ENCODE results near the gene NRG3. TPM values are rescaled to one million over a fixed set of nuclear protein-coding genes. Genes with fewer than 3 reads are reported as not detected.

The NRG3 gene
- total RNA-seq, 1 donor from 2014 or later, result not detected

DNA sequence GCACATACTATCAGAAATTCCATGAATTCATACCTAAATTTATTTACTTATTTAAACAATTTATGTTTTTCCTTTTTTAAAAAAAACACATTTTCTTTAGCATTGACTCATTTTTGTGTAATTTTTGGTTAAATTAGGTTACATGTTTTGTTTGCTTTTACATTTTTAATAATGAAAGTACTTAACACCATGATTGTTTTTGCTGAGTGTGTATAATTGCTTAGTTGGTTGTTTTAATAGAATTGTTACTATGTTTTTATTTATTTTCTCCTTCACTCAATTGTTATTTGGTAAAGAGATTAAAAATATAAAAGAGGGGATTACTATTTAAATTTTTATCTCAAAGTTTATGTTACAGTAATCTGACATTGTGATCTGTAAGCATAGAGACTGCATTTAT is 508.4 kb downstream of the NRG3 start:
- DNase-seq (ENCODE audit: low spot score), result no peak
- H3K27me3 Mint-ChIP-seq (ENCODE audit: low read depth), result no peaks in the 10 kb centered on the region
- no peaks in the 10 kb centered on the region for H3K9me3 Mint-ChIP-seq (ENCODE audit: low read depth)
- no peak overlapping the region for H3K27ac Mint-ChIP-seq (ENCODE audit: unreplicated experiment)
- H3K36me3 Mint-ChIP-seq (ENCODE audit: low read depth), result no peaks in the 10 kb centered on the region
- TF ChIP-seq, protein P1, sequence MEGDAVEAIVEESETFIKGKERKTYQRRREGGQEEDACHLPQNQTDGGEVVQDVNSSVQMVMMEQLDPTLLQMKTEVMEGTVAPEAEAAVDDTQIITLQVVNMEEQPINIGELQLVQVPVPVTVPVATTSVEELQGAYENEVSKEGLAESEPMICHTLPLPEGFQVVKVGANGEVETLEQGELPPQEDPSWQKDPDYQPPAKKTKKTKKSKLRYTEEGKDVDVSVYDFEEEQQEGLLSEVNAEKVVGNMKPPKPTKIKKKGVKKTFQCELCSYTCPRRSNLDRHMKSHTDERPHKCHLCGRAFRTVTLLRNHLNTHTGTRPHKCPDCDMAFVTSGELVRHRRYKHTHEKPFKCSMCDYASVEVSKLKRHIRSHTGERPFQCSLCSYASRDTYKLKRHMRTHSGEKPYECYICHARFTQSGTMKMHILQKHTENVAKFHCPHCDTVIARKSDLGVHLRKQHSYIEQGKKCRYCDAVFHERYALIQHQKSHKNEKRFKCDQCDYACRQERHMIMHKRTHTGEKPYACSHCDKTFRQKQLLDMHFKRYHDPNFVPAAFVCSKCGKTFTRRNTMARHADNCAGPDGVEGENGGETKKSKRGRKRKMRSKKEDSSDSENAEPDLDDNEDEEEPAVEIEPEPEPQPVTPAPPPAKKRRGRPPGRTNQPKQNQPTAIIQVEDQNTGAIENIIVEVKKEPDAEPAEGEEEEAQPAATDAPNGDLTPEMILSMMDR (IDR thresholded peaks at IDR 0.05), result no peak
- no peak overlapping the region for H3K4me3 Mint-ChIP-seq (ENCODE audit: unreplicated experiment)
- no peaks in the 10 kb centered on the region for H3K4me1 Mint-ChIP-seq (ENCODE audit: low read depth)

DNA sequence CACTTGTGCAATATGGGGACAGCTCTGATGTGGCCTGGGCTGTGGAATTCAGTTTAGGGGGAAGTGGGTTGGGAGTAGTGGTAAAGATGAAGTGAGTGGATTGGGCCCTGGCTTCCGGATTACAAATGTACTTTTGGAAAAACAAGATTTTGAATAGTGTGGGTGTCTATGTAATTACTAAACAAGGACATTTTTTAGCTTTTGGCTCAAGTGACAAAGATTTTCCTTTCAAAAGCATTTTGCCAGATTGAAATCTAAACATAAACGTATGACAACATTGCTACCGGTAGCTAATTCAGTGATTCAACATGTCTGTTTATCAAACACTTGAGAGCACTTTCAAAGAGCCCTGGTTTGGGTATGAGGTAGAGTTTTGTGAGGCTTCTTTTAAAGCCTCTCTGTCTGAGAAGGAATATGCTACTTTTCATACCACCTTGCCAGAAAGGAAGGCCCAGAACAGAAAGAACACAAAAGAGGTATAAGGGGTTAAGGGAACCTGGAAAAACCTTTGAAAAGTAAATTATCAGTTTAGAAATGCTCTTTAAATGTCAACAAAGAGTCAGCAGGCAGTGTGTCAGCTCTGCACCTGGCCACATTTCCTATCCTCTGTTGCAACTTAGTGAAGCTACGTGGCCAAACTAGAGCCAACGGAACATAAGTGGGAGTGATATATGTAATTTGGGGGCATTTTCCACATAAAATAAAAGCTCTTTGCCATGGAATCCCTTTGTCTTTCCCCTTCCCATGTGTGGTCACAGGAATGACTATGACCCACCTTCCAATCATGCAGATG is 516.1 kb downstream of the NRG3 start:
- no peaks in the 10 kb centered on the region for H3K27me3 Mint-ChIP-seq (ENCODE audit: low read depth)
- H3K9me3 Mint-ChIP-seq (ENCODE audit: low read depth), result peaks cover 3% of the 10 kb centered on the region
- no peak overlapping the region for H3K27ac Mint-ChIP-seq (ENCODE audit: unreplicated experiment)
- DNase-seq (ENCODE audit: low spot score), result no peak
- no peaks in the 10 kb centered on the region for H3K4me1 Mint-ChIP-seq (ENCODE audit: low read depth)
- TF ChIP-seq, protein P1 (IDR thresholded peaks at IDR 0.05), result no peak
- no peaks in the 10 kb centered on the region for H3K36me3 Mint-ChIP-seq (ENCODE audit: low read depth)
- H3K4me3 Mint-ChIP-seq (ENCODE audit: unreplicated experiment), result no peak overlapping the region

DNA sequence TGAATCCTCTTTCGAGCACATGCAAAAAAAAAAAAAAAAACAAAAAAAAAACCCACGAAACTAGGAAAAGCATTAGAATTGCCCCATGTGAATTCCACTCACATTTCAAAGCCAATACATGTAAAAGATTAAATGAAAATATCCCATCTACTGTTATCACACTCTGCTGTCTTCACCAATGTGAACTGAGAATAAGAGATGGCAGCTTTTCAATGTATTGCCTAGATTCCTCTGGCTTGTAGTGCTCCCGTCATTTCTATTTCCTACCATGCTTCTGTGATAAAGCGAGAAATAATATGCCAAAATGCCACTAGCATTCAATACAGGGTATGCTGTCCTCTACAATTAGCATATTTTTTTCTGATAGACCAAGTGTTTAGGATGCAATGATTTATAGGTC is 517.0 kb downstream of the NRG3 start:
- Mint-ChIP-seq H3K4me1 (ENCODE audit: low read depth) (no peaks in the 10 kb centered on the region), H3K9me3 (ENCODE audit: low read depth) (peaks cover 3% of the 10 kb centered on the region), H3K27me3 (ENCODE audit: low read depth) (no peaks in the 10 kb centered on the region), H3K4me3 (ENCODE audit: unreplicated experiment) (no peak overlapping the region), H3K27ac (ENCODE audit: unreplicated experiment) (no peak overlapping the region), H3K36me3 (ENCODE audit: low read depth) (no peaks in the 10 kb centered on the region)
- DNase-seq (ENCODE audit: low spot score), result no peak
- TF ChIP-seq, protein P1 (IDR thresholded peaks at IDR 0.05), result no peak

DNA sequence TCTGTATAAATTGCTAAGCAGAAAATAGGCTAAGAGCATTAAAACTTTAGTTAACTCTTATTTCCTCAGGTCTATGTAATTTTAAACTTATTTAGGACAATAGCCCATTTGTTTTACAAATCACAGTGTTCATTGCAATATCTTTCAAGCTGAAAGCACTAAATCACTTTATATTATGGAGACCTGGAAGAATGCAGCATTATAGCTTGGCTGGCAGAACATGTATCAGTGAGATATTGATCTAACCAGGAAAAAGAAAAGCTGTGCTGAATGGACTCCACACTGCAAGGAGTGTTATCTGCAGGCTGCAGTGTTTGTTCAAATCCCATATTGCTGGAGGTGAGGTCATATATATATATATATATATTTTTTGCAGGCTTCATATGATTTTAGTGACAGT is 517.5 kb downstream of the NRG3 start:
- H3K9me3 Mint-ChIP-seq (ENCODE audit: low read depth), result peaks cover 3% of the 10 kb centered on the region
- no peak overlapping the region for H3K4me3 Mint-ChIP-seq (ENCODE audit: unreplicated experiment)
- H3K27me3 Mint-ChIP-seq (ENCODE audit: low read depth), result no peaks in the 10 kb centered on the region
- H3K27ac Mint-ChIP-seq (ENCODE audit: unreplicated experiment), result no peak overlapping the region
- H3K4me1 Mint-ChIP-seq (ENCODE audit: low read depth), result no peaks in the 10 kb centered on the region
- DNase-seq (ENCODE audit: low spot score), result no peak
- H3K36me3 Mint-ChIP-seq (ENCODE audit: low read depth), result no peaks in the 10 kb centered on the region
- TF ChIP-seq, protein P1 (IDR thresholded peaks at IDR 0.05), result no peak

DNA sequence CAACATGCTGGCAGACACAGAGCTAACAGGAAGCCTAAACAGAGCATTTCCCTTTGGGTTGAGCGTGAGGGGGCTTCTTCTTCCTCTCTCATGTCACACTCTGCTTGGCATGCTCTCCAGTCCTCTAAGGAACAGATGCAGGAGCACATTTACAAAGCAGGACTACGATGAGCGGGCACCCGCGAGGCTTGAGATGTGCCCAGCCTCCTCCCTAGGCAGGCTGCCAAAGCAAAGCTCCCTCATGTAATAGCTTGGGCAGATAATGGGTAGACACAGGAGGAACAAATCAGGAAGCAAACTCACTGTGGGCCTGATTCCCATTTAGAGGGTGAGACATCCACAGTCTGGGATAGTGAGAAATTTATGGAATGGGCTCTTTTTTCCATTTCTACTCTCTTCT is 519.1 kb downstream of the NRG3 start:
- TF ChIP-seq, protein P1 (IDR thresholded peaks at IDR 0.05), result no peak
- H3K27ac Mint-ChIP-seq (ENCODE audit: unreplicated experiment), result no peak overlapping the region
- no peaks in the 10 kb centered on the region for H3K36me3 Mint-ChIP-seq (ENCODE audit: low read depth)
- no peaks in the 10 kb centered on the region for H3K27me3 Mint-ChIP-seq (ENCODE audit: low read depth)
- H3K4me1 Mint-ChIP-seq (ENCODE audit: low read depth), result no peaks in the 10 kb centered on the region
- H3K4me3 Mint-ChIP-seq (ENCODE audit: unreplicated experiment), result no peak overlapping the region
- H3K9me3 Mint-ChIP-seq (ENCODE audit: low read depth), result peaks cover 3% of the 10 kb centered on the region
- DNase-seq (ENCODE audit: low spot score), result no peak
